ENCODE results near the gene BCL2L13.
"Not testable (repeated sequence)": the region's sequence is repeated elsewhere in the genome, so short reads cannot be mapped to it uniquely, and the experiment has no call there.

BCL2L13 gene

GRCh38 chr22:17729561-17729960, 91.0 kb downstream of the BCL2L13 start:
- no peak for DNase-seq

GRCh38 chr22:17732251-17732854, 93.8 kb downstream of the BCL2L13 start:
- no peak for DNase-seq

DNA sequence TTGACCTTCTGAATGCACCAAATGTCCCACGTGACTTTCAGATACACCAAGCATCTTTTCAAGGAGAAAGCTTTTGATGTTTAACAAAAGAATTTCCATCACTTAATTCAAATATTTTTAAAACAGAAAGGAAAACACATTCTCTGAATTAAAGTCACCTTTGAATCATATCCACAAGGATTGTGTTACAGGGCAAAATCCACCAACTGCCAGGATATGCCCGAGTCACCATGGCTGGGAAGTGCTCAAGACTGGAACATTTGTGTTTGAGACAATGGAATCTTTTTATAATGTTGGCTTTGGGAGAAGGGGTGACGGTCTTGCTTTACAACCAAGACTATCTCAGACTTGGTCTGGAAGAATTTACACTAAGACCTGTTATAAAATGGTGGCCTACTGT, 94.9 kb downstream of the BCL2L13 start:
- no peak for DNase-seq

GRCh38 chr22:17734187-17734586, 95.6 kb downstream of the BCL2L13 start:
- no peak for DNase-seq

DNA sequence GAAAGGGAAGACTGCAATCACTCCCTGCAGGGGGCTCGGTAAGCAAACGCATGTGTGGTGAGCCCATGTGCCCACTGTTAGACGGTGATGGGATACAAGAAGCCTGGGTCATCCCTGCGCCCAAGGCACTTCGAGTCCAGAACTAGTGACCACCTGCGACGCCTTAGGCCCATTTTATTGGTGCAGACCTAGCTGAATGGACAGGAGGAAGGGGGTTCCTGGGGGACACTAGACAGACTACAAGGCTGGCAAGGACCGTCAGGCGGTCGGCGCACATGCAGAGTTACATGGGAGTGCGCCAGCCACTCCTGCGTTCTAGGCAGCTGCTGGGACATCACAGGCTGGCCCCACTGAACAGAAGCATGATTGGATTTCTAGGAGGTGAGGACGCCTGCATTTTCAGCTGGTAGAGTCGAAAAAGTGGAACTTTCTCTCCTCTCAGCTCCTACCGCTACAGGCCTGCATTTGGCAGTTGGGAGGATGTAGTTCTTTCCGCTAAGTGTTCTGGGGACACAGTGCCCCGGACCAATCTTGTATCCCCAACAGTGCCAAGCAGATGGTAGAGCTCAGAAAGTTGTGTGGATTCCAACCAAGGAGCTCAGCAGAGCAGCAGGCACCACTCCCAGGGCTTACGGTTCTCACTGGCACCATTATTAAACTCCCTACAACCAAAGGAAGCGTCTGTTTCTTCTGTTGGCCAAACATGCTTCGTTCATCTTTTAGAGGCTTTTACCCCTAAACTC, 100.0 kb downstream of the BCL2L13 start:
- no peak for DNase-seq

- DNase-seq: no peak
These were observed 100.8 kb downstream of the BCL2L13 start for GRCh38 chr22:17739196-17739975.

DNA sequence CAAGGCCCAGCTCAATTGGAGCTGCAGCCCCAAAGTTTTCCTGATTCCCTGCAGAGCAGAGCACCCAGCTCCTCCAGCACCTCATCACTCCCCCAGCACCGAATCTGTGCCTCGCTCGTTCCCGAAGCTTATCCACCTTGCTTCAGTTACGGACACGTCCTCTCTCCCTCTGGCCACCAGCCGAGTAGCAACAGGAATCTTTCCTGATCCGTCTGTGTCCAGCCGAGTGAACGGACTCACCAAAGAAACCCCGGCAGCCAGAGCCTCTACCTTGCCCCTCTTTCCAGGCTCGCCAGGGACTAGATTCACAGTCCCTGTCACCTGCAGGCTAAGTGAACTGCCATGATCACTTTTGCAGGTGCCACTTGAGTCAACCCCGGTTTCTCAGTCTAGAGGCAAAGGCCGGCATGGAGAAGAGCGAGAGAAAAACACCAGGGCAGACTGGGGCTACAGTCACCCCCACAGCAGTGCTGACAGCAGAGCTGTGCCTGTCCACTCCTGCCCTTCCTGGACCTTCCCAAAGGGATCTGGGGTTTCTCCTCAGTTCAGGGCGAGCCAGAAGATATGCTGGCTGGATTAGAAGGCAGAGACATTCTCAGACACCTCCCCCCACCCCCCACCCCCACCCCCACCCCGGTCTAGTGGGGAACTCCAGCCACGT, 103.4 kb downstream of the BCL2L13 start:
- DNase-seq: no peak

DNA sequence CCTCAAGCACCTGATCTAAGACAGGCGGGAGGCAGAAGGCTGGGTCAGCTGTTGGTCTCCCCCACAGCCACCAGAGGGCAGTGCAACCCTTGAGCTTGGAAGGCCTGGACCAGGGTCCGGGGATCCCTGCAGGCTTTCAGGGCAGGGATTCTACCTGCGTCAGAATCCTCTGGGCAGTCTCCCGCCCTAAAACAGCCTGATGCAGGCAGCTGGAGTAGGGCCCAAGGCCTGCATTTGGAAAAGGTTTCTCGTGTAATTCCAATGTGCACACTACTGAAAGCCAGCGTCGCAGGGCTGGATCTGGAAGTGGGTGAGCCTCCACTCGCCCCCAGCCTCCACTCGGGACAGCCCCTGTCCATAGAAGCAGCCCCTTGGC, 104.0 kb downstream of the BCL2L13 start:
- DNase-seq: peak; percentile 49

DNA sequence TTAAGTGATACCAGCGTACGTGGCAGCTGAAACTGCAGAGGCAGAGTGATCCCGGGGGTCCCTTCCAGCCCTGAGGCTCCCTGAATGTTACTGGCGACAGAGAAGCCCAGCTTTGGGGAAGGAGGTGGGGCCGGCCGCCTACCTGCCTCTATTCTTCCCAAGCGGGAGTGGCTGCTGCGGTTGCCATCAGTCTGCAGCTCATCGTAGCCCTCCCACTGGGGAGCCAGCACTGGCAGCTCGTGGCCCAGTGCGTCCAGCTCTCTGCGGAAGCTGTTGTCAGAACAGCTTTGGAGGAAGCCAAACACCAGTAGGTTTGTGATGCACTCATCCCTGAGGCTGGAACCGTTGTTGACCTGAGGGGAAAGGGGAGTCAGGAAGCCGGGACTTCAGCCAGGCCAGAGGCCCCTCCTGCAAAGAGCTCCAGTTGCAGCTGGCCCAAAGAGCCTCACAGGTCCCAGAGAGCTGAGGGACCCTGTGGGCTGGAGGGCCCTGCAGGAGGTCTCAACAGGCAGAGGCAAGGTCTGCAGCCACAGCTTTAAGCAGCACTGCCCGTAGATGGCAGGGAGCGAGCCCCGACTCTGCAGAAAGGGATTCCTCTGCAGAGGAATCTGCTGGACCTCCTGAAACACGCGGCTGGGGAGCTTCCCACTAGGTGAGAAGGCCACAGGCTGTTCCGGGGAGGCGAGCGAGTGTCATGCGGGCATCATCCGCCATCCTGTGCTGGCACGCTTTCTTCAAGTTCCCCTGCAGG, 105.3 kb downstream of the BCL2L13 start:
- DNase-seq: no peak

DNA sequence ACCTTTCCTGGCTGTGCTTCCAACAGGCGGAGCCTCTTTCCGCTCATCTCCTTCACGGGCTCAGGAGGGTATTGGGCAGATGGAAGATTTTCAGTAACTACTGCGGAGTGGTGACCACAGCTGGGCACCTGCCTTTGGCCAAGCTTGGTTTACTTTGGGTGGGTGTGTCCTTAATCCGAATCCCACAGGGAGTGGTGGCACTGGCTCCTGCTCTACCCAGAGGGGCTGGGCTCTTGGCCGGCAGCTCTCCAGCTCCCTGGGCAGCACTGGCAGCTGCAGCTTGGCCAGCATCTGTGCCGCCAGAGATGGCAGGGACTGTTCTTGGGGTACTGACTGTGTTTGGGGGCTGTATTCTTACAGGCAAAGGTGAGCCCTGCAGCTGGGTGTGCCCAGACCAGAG, 105.9 kb downstream of the BCL2L13 start:
- DNase-seq: no peak

DNA sequence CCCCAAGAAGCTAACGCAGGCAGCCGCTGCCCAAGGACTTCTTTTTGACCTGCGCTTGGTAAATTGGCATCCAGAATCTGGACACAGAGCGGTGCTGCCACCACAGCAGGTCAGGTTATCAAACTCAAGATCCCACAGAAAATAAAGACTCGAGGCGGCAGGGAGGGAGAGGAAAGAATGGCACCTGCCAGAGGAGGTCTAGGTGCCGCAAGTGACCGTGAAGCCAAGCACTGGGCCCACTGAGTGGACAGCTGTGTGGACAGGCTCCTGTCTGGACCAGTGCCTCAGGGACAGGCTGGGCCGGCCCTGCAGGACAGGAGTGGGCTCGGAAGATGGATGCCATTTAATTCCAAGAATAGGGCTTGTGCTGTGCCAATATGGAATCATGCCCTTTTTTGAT, 108.4 kb downstream of the BCL2L13 start:
- no peak for DNase-seq

DNA sequence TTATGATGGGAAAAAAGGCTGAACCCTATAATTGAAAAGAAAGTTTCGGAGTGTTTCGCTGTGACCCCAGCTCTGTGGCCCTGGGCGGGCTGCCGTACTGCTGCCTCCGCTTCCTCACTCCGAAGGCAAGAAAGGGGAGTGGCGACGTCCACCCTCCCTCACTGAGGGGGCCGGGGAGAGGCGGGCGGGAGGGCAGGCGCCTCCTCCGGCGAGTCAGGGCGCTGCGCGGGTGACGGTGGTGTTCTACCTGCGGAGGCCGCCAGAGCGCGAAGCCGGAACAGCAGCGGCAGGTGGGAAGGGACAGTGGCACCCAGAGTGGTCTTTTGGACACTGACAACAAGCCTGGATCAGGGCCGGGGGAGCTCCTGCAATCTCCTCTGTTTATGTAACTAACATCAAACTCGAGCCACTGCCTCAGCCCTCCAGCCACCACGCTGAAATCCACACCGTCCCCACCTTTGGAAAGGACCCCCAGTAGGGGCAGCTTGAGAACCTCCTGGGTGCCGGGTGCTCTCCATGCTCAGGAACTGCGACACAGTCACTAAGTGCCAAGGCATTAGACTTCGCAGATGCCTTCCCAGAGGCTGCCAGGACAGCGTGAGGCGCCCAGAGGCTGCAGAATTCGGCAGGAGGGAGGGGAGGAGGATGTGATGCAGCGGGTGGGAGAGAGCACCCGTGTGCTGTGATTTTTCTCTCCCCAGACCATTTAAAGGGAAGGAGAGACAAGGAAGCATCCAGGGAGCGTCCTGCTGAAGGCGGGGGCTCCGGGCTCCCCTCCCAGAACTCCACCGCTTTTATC, 110.2 kb downstream of the BCL2L13 start:
- DNase-seq: no peak

DNA sequence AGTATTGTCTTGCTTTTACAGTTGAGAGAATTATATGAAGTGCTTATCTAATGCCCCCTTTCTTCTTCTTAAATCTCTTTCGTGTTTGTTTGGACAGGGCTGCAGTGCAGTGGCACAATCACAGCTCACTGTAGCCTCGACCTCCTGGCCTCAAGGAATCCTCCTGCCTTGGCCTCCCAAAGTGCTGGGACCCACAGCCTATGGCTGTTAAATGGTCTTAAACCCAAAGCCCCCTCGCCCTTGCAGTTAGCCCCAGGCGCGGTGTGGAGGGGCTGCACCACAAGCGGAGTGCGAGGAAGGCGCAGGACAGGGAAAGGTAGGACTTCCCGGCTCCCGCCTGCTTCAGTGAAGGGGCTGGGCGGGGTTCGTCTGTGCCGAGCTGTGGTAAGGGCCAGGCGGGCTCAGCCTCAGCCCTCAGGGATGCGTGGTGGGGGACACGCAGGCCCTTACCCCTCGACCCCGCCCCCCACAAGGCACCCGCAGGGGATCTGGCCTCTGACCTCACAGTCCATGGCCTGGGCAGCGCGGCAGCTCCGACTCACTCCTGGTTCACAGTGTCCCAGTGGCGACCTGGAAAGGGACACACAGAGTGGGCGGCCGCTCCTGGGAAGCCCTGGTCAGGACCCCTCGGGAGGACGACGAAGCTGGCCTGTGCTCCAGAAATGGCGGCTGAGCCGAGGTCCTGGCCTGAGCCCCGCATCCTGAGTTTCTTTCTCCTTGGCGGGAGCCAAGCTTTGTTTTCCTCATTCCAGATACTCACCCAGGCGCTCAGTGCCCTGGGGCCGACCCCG, 111.2 kb downstream of the BCL2L13 start:
- DNase-seq: no peak

GRCh38 chr22:17751596-17751995, 113.0 kb downstream of the BCL2L13 start:
- DNase-seq: no peak

DNA sequence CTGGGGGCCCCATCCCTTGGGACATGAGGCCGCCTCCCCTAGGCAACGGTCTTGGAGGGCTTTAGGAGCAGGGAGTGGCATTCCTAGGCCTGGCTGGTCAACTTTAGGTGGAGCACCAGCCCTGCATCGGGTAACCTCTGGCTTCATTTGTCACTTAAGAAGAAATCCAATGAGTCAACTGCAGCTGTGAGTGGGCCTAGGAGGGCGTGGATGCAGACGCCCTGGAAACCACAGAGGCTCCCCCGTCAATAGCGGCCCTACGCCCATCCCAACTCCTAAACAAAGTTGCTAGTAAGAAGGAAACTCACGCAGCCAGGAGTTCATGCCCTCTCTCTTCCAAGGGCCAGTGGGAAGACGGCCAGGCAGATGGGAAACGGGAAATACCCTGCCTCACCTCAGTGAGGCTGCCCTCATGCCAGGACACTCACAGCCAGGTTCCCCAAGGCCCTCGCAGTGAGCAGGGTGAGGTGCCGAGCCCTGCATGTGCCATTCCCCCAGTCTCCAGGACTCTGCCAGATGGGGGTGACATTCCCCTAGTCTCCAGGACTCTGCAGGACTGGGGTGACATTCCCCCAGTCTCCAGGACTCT, 114.9 kb downstream of the BCL2L13 start:
- no peak for DNase-seq

DNA sequence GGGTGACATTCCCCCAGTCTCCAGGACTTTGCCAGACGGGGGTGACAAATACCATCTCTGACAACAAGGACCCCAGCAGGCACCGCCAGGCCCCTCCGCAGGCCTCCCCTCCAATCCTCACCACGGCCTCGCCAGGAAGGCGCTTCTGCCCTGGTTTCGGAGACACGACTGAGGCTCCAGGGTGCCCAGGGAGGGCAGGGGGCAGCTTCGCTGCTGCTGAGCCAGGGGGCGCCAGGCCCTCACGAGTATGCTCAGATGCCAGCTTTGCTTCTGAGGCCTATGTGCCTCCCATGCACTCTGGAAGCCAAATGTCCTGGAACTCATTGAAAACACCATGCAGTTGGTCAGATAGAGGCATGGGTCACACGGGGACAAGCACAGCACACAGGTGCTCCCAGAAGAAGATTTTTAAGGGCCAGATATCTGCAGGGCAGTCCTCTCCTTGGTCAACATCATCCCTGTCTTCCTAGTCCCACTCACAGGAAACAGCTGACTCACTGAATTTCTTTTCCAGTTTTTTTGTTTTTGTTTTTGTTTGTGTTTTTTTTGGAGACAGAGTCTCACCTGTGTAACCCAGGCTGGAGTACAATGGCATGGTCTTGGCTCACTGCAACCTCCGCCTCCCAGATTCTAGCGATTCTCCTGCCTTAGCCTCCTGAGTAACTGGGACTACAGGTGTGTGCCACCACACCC, 115.8 kb downstream of the BCL2L13 start:
- no peak for DNase-seq

DNA sequence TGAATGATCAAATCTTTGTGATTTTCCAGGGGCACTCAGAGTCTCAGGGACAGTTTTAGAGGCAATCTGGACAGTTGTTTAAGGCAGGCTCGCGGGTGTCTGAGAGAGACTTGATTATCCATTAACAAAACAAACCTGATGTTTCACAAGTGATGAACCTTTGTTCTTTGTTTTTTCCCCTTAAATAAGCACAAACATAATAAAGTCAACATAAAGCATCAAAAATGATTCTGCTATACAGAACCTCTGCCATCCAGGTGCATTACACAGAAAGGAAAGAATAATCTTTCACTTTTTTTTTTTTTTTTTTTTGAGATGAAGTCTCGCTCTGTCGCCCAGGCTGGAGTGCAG, 122.6 kb downstream of the BCL2L13 start:
- no peak for DNase-seq

DNA sequence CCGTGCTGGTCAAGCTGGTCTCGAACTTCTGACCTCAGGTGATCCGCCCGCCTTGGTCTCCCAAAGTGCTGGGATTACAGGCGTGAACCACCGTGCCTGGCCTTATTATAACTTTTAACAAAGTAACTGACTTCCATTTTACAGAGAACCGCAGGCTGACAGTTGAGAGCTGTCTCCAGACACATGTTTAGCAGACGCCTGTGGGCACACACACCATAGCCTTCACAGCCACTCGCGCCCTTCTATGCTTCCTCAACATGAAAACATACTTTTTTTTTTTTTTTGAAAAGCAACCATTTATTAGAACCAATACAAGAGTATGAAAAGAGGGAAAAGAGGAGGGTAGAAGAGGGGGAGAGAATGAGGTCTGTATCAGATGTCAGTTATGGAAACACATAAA, 124.9 kb downstream of the BCL2L13 start:
- DNase-seq: not testable (repeated sequence)

DNA sequence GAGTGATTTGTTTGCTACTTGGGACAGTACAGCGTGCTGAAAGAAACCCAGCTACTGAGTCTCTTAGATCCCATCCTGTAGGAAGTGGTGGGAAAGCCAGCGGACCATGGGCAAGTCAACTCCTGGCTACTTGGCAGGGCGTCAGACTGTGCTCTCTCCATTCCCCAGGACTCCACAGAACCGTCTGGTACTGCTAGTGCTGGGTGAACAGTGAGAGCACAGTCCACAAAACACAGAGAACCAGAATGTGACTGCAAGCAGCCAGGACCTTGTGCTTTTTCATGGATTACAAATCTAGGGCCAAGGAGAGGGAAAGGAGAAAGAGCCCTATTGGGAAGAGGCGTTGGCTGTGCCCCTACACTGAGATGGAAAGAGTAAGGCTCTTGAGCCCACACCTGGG, 125.5 kb downstream of the BCL2L13 start:
- DNase-seq: no peak

GRCh38 chr22:17764852-17765251, 126.3 kb downstream of the BCL2L13 start:
- DNase-seq: not testable (repeated sequence)
